Measurements from ENCODE around the gene PDK2. TPM values are rescaled to one million over a fixed set of nuclear protein-coding genes. Genes with fewer than 3 reads are reported as not detected.

The PDK2 gene
- total and polyA plus RNA-seq, 10 of the 15 experiments (the other 5 are each of a cell fraction or from before 2014, with no cell fraction given), result 0.98 to 22.6 (median 12.3) TPM

GRCh38 chr17:50141026-50141744 lies 46.0 kb downstream of the PDK2 start:
- WGBS (ENCODE audit: insufficient coverage, insufficient replicate concordance, low lambda C conversion rate, missing lambda C conversion rate), result 81% methylated on average over 12 of the region's 16 CpGs
- Histone ChIP-seq H3K9me3 (replicated peaks; ENCODE audit: control insufficient read depth, insufficient read depth, low read length) (no peaks in the 10 kb centered on the region), H3K4me3 (no peak overlapping the region), H3K9ac (ENCODE audit: control insufficient read depth, insufficient read depth, low read length) (no peak overlapping the region), H3K4me2 (ENCODE audit: control insufficient read depth, insufficient read depth) (0 out of 2 replicates have a peak overlapping the region, but pooled peaks have one; percentile 5), H3K27ac (ENCODE audit: control insufficient read depth, insufficient read depth) (no peak overlapping the region), H2AFZ (ENCODE audit: control insufficient read depth, low read depth, low read length) (no peak overlapping the region), H3K36me3 (ENCODE audit: control insufficient read depth in 2 of 2, insufficient read depth in 2 of 2, low read length in 1 of 2) (peaks cover 69 to 74% of the 10 kb centered on the region in 2 experiments), H3K79me2 (ENCODE audit: control insufficient read depth, insufficient read depth, low read length) (peaks cover 44% of the 10 kb centered on the region), H3K27me3 (replicated peaks in 1 of 2; ENCODE audit: control insufficient read depth in 2 of 2, insufficient read depth in 2 of 2, low read length in 1 of 2) (no peaks in the 10 kb centered on the region), H3K4me1 (ENCODE audit: control insufficient read depth, insufficient read depth, low read length) (peaks cover 46% of the 10 kb centered on the region), H4K20me1 (ENCODE audit: control insufficient read depth, insufficient read depth) (peaks cover 22% of the 10 kb centered on the region)
- FAIRE-seq (no peak), DNase-seq (ENCODE audit: low read depth, low spot score) (no peak), ATAC-seq (no peak)
- intact Hi-C loops (cut with micrococcal nuclease; ENCODE audit: unreplicated experiment), result no loop called here
- TF ChIP-seq IRF5 (IDR thresholded peaks at IDR 0.05; ENCODE audit: borderline replicate concordance), result no peak
- peak in 1 of 2 experiments; percentile 25; a peak in 1 of 4 replicates for TF ChIP-seq BHLHE40 (IDR thresholded peaks at IDR 0.05; ENCODE audit: borderline replicate concordance in 1 of 2, low read depth in 2 of 2, low read length in 1 of 2)
- no peak for TF ChIP-seq SRF (IDR thresholded peaks at IDR 0.05; ENCODE audit: low read depth in 2 of 2, low read length in 2 of 2)
- ChIA-PET POLR2A (interaction anchor here (0.6 to 1.8 kb wide), 4 partner anchors 9 to 47 kb away, joined by 3 to 5 read pairs (median 4); partner anchors contain the start of gene PPP1R9B), CTCF (interaction anchor here (0.6 to 6.9 kb wide), 12 partner anchors 9 to 703 kb away, joined by 3 to 87 read pairs (median 9); partner anchors contain the start of genes PPP1R9B, SAMD14 and SGCA), RAD21 (ENCODE audit: unreplicated experiment) (interaction anchor here (0.7 to 1.5 kb wide), 3 partner anchors 19 to 27 kb away, joined by 3 to 6 read pairs (median 3); no protein-coding TSS in a partner anchor), SMC1A (ENCODE audit: uncharacterized antibody, unreplicated experiment) (interaction anchor here (0.8 to 3.7 kb wide), 5 partner anchors 10 to 23 kb away, joined by 3 to 29 read pairs (median 4); no protein-coding TSS in a partner anchor)
- in situ Hi-C loops (cut with MboI), result no loop called here
- no TSS peak for BruUV-seq (replicated peaks)
